GM13976 (cell line): ENCODE data around the gene TMEM187.

ENCODE experiments used
- DNase-seq: peaks from one replicate; pipeline ENCODE4 v3.0.0; 2012; ENCODE audit warnings: low spot score
- CTCF ChIP-seq: IDR thresholded peaks from 2 replicates; pipeline ENCODE4 v1.5.1; 2012; ENCODE audit warnings: borderline replicate concordance, mild to moderate bottlenecking; ENCODE audit not compliant: insufficient read depth; ENCODE audit errors: extremely low read depth, missing control alignments, control extremely low read depth
- in situ Hi-C: fragments of 300-500 bp; cut with MboI; formaldehyde crosslinking; loops from one replicate; pipeline ENCODE4 v1.12.0; 2022; ENCODE audit warnings: low sequenced_read_pairs, mixed read lengths, inconsistent platforms; ENCODE audit not compliant: unreplicated experiment

Gene TMEM187

GRCh38 chrX:153966841-153967535 is 5.6 kb upstream of the TMEM187 start:
- in situ Hi-C loops, result no loop called here
- DNase-seq, result no peak
- TF ChIP-seq CTCF, result no peak

- no peak for TF ChIP-seq CTCF
- in situ Hi-C loops, result no loop called here
- no peak for DNase-seq
Observed at GRCh38 chrX:153967536-153968224, 4.9 kb upstream of the TMEM187 start.

GRCh38 chrX:153968255-153968654 is 4.3 kb upstream of the TMEM187 start:
- TF ChIP-seq CTCF, result no peak
- in situ Hi-C loops, result no loop called here
- DNase-seq, result no peak

- in situ Hi-C loops, result no loop called here
- DNase-seq, result no peak
- peak; percentile 32 for TF ChIP-seq CTCF
Observed at GRCh38 chrX:153968754-153969124, 3.8 kb upstream of the TMEM187 start.

GRCh38 chrX:153969125-153969903 is 3.2 kb upstream of the TMEM187 start:
- DNase-seq, result no peak
- no peak for TF ChIP-seq CTCF
- in situ Hi-C loops, result no loop called here

GRCh38 chrX:153969904-153970356 is 2.6 kb upstream of the TMEM187 start:
- TF ChIP-seq CTCF, result no peak
- DNase-seq, result no peak
- in situ Hi-C loops, result no loop called here
